Renal cortex interstitium (tissue), 11 donors: ENCODE measurements around the gene CLPSL1. TPM values are rescaled to one million over a fixed set of nuclear protein-coding genes. Genes with fewer than 3 reads are reported as not detected.

Experiments used
- DNase-seq, 11 donors: peaks; one replicate each; pipeline ENCODE4 v3.0.0-alpha.2; 2013; ENCODE audit warnings: low read depth in 9 of 11, low spot score in 4 of 11; ENCODE audit errors: extremely low read depth in 1 of 11
- polyA plus RNA-seq, 3 donors: library from polyadenylated mRNA; unstranded; fragments of 120-200 nt; gene quantifications; one replicate each; pipeline ENCODE4 v1.2.1, GENCODE V29; 2013; ENCODE audit not compliant: insufficient read length in 3 of 3

The CLPSL1 gene
- polyA plus RNA-seq, 3 donors: 0.57 to 1.3 TPM; not detected in 1

DNA sequence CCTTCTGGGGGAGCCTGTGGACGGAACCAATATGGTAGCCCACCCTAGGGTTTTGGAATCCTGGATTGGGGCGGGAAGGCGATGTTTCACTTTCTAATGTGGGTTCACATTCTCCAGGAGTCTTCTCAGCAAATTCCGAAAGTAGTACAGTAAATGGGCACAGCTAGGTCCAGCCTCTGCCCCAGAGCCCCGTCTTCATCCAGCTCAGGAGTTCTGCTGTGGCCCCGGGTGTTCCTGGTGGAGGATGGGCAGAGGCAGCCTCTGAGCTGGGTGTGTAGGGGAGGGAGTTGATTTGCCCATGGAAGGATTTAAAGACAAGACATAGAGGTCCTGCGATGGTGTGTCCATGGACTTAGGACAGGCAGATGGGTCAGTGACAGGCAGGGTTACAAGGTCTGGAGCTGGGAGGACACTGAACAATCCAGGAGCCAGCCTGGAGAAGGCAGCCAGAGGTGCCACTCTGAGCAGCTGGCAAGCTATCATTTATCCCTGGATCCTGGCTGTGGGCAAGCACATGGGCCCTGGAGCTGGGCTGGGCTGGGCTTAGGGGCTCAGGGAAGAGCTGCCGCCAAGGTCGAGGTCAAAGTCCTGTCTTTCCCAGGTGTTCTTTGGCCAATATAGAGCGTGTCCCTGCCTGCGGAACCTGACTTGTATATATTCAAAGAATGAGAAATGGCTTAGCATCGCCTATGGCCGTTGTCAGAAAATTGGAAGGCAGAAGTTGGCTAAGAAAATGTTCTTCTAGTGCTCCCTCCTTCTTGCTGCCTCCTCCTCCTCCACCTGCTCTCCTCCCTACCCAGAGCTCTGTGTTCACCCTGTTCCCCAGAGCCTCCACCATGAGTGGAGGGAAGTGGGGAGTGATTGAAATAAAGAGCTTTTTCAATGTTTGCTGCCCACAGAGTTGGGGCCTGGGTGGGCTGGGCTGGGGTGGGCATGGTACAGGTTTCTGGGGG, 6.7 kb downstream of the CLPSL1 start:
- DNase-seq: no peak

DNA sequence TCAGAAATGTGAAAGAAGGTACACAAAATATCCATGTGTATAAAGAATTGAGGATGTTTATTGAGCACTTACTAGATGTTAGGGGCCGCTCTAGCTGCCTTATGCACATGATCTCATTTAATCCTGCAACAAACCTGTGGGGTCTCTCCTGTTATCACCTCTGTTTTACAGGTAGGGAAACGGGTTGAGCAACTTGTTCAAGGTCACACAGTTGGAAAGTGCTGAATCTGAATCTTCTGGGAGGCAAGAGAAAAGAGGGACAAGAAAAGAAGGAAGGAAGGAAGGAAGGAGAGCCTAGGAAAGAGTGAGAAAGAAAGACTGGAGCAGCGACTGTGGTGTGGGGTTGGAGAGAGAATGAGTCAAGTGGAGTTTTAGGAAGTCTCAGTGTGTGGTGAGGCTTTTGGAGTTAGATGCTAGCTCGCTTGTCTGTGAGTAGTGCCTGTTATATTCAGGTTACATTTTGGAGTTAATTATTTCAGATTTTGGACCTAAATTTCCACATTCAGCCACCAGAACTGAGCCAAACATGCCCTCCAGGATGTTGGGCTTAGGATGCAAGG, 7.7 kb downstream of the CLPSL1 start:
- DNase-seq: no peak

DNA sequence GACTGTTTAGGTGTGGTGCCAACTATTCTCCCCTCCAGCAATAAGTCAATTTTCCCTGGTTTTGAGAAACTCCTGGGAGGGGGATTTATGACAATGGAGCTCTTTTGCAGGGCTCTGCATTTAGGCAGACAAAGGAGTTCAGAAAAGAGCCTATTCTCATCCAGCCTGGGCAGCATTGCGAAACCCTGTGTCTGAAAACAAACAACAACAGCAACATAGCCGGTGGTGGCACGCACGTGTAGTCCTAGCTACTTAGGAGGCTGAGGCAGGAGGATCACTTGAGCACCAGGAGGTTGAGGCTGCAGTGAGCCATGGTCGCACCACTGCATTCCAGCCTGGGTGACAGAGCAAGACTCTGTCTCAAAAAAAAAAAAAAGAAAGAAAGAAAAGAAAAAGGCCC, 9.9 kb downstream of the CLPSL1 start:
- DNase-seq: no peak

DNA sequence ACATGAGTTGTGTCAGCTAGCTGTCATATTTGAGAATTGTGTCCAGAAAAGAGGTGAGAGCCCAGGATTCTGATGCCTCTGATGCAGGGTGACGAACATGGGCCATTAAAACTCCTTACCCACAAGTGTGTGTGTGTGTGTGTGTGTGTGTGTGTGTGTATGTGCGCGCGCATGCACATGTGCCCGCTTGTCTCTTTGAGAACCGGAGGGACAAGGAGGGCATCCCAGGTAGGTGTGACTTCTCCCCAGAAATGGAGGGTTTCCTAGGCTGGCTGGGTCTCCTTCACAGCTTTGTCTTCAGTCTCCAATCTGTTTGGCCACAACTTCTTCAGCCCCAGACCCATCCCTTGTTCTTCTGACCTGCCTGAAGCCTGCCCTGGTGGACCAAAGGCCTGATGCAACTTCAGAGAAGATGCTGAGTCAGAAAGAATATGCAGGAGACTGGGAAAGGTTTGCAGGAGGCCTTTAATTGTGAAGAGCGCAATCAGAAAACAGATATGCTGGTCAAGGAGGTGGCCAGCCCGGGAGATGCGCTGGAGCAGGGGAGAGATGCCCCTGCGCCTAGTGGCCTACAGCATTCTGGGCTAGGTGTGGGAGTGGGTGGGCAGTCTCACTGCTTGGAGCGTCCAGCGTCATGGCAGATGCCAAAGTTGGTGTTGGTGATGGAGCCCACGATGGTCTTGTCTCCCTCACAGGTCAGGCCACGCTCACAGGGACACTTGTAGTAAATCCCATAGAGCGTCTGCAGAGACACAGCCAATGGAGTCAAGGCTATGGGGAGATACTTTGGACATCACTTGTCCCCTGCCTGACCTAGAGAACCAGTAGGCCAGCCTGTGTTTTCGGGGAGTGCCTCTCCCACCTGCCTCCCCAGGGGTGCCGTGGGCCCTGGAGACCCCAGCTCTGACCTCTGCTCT, 14.0 kb downstream of the CLPSL1 start:
- no peak for DNase-seq

DNA sequence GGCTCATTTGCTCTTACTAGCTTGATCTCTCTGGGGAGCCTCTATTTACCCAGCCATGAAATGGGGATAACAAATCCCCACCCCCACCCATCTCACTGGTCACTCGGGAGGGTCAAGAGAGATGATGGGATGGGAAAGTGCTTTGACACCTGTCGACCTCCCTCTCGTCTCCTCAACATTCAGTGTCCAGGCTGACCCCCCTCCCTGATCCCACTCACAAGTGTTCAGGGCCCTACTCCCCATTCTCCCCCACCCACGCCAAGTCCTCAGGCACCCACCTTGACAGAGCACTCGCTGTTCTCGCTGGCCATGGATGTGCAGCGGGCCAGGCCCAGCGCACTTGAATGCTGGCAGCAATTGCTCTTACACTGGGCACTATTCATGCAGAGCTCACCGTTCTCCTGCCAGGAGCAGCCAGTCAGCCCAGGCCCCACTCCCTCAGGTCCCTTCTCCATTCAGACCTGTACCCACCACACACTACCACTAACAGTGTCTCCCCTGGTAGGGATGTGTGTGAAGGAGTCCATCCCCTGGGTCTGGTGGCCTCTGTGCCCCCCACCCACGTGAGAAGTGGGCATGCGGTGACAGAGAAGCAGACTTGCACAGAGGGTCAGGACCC, 14.7 kb downstream of the CLPSL1 start:
- DNase-seq: no peak

DNA sequence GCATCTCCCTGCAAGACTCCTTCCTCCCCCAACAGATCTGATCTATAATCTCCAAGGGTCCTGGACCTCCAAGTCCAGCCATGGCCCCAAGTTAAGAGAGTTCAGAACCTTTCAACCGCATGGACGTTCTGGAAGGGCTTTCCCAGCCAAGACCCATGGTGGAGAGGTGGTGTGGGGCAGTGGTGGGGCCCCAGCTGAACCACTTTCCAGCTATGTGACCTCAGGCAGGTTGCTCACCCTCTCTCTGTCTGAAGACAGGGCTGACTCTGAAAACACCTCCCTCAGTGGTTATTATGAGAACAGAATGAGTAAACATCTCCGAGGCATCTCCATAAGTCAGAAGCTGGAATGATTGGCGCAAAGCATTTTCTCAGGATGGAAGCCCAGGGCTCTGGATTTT, 15.4 kb downstream of the CLPSL1 start:
- DNase-seq: no peak

DNA sequence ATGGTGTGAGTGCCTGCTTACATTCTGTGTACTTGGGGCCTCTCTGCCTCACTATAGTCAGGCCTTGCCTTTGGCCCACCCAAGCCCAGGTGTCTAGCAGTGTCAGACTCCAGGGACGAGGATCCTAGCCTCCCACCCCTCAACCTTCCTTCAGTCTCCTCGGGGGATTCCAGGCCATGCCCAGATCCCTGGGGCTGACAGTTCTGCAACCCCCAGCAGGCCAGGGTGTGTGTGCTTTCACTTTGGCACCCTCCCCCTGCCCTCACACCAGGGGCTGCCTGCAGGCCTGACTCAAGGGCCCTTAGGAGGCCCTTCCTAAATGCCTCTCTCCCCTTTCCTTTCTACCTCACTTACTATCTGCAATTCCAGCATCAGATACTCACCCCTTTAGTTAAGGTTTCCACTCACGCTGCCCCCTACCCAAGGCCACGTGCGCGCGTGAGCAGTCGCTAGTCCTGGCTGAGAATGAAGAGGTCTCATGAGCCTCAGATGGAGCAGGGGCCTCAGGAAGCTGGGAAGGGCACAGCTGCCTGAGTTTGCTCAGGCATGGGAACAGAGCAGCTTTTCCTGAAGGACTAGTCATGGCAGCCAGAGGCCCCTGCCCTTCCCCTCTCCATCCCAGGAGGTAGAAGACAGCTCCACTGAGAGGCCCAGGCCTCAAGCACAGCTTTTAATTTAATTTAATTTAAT, 17.2 kb downstream of the CLPSL1 start:
- no peak for DNase-seq

DNA sequence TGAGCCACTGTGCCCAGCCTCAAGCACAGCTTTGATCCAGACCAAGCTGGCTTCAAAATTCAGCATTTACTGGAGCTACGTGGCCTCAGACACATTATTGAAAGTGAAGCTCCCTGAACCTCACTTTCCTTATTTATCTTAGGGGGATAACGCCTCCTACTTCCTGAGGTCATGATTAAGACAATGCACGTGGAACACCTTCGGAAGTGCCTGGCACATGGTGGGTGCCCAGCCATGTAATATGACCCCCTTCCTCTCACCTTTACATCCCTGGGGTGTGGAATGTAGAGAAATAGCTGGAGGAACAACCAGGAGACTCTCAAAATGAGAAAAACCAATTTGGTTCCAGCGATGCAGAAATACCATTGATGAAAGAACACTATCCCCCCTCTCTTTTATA, 17.9 kb downstream of the CLPSL1 start:
- DNase-seq: no peak

DNA sequence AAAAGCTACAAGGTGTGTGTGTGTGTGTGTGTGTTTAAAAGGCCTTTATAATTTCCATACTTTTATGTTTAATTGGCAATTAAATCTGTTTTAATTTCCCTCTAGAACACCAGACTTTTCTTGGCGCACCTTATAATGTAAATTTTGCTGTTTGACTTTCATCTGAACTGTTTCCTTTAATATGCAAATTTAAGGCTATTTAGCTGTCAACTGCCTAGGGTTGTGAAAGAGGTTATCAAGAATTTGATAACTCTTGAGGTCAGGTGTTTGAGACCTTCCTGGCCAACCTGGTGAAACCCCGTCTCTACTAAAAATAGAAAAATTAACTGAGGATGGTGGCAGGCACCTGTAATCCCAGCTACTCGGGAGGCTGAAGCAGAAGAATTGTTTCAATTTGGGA, 20.3 kb downstream of the CLPSL1 start:
- no peak for DNase-seq

DNA sequence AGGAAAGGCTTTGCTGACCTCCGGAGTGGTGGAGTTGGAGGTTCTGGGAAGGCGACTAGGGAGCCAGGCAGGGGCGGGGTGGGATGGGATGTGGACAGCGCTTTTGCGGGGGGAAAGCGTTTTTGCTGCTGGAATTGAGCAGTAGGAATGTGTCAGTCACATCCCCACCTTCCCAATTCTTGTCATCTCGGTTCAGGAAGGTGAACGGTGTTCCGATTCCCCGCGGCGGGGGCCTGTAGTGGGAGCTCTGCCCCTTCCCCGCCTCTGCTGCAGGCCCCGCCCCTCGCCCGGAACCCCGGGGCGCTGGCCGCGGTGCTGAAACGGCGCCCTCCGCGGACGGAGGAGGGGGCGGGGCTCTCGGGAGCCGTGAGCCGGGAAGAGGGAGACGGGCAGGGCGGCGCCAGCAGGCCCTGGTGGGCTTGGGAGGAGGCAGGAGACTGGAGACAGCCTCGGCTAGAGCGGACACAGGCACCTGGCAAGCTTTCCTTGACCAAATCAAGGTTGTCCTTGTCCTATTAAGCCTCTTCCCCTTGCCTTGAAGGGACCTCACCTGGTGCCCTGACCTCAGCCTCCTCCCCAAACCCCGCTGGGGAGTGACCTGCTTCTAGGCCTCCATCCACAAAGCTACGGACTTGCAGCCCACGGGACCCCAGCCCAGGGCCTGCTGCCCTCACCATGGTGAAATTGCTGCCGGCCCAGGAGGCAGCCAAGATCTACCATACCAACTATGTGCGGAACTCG, 24.3 kb downstream of the CLPSL1 start, which contains the start of gene LHFPL5:
Gene LHFPL5, plus strand, starts transcription at position 357 of the 741 bp plus-strand sequence. Its CDS starts 319 bp downstream, at position 676.
- DNase-seq: peak; percentile 17 to 70 (median 55)

DNA sequence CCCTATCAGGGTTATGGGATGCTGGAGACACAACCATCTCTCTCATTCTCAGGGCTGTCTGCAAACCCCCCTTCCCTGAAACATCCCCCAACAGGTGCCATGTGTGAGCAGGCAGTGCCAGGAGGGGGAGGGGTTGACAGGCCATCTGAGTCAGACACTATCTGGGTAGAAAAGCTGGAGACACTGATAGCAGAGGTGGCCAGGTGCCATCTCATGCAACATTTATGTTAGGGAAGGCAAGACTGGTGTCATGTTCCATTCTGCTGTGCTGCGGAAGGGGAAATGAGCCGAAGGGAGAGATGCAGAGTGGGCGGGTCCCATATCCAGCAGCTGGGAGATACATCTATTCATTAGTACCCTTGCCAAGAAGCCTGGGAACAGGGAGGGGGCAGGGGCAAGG, 27.9 kb downstream of the CLPSL1 start:
- DNase-seq: no peak

DNA sequence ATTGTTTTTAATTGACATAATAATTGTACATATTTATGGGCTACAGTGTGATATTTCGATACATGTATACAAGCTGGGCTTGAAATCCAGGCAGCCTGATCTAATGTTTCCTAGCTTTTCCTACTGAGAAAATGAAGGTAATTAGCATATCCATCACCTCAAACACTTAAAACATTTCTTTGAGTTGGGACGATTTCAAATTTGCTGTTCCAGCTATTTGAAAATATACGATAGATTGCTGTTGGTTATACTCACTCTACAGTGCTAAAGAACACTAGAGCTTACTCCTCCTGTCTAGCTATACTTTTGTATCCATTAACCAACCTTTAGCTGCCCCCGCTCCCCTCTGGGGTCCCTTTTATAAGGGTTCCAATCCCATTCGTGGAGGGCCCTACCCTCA, 29.0 kb downstream of the CLPSL1 start:
- no peak for DNase-seq

DNA sequence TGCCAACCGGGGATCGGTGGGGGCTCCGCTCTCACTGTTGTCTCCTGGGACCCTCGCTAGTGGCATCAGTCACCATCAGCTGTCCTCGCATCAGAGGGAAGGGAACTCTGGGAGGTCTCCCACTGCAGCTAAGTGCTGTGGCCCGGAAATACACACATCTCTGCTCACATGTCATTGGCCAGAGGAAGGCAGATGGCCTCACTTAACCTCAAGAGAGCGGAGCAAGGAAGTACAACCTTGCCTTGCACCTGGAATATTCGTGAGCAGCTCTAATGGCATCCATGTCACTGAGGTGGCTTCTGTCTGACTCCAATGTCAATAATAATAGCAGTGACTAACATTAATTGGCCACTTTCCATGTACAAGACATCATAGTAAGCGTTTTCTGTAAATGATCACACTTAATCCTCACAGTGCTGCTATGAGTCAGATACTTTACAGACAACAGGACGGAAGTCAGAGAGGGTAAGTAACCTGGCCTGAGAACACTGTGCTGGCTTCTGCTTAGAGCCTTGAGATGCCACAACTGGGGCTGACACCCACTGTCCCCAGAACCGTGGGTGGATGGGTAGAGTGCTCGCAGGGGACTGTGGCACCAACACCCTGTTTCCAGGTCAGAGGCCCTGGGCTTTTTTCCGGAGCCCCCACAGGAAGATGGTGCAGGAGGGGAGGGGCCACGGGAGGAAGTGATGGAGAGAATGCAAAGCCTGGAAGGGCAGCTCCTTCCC, 30.3 kb downstream of the CLPSL1 start:
- DNase-seq: no peak

DNA sequence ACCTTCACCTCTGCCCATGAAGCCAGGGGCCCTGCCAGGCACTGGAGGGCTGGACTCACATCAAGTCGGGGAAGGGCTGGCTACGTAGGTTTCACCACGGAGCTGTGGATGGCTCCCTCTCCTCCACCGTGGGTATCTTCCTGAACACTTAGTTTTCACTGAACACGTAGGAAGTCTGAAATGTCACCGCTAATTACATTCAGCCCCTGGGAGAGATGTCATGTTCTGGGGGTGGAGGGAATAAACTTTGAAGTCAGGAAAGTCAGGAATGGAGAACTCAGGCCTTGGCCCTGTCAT, 30.8 kb downstream of the CLPSL1 start:
- DNase-seq: no peak

DNA sequence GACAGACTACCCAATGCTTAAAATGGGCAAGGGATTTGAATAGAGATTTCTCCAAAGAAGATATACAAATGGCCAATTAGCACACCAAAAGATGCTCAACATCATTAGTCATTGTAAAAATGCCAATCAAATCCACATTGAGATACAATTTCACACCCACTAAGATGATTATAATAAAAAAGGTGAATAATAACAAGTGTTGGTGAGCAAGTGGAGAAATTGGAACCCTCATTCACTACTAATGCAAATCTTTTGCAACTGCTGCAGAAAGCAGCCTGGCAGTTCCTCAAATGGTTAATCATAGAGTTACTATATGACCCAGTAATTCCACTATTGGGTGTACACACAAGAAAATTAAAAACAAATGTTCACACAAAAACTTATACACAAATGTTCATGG, 36.7 kb downstream of the CLPSL1 start:
- DNase-seq: no peak

DNA sequence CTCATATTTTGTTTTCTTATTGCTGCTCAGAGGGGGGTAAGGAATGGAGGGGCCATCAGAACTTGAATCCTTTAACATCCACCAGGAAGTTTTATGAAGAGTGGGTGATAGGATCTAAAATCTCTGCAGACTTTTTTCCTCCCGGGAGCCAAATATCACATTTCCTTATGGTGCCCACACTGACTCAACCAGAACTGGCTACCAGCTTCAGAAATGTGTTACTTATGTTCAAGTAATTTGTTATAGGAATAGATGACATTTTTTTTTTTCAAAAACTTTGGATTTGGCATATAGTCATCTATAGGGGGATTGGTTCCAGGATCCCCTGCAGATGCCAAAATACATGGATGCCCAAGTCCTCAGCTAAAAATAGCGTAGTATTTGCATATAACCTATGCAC, 42.8 kb downstream of the CLPSL1 start:
- DNase-seq: no peak

DNA sequence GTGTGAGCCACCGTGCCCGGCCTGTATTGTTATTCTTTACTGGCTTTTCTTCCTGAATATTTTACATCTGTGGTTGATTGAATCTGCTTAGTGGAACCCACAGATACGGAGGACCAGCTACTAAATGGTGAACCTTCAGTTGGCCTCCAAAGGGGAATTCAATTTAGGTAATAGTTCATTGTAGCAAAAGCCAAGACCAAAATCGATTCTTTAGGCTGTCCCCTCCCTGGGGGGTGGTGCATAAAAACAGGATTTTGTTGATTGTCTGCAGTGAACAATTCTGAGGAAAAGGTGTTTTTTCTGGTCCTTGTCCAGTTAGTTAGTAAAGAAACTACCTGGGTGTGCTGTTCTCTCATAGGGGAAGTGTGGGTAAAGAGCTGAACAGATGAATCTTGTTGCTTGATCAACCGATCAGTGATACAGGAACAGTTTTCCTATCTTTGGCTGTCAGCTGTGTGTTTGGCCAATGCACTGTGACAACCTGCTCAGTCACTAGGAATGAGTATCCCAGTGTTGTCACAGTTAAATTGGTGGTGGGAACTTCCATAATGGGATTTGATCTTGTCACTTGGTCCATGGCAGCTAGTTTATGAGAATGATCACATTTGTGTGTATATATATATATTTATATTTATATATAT, 43.9 kb downstream of the CLPSL1 start:
- no peak for DNase-seq
